ENCODE measurements around the gene DYSF. TPM values are rescaled to one million over a fixed set of nuclear protein-coding genes. Genes with fewer than 3 reads are reported as not detected.

The DYSF gene
- total RNA-seq, 1 experiment from 2014 or later: 17.2 TPM

DNA sequence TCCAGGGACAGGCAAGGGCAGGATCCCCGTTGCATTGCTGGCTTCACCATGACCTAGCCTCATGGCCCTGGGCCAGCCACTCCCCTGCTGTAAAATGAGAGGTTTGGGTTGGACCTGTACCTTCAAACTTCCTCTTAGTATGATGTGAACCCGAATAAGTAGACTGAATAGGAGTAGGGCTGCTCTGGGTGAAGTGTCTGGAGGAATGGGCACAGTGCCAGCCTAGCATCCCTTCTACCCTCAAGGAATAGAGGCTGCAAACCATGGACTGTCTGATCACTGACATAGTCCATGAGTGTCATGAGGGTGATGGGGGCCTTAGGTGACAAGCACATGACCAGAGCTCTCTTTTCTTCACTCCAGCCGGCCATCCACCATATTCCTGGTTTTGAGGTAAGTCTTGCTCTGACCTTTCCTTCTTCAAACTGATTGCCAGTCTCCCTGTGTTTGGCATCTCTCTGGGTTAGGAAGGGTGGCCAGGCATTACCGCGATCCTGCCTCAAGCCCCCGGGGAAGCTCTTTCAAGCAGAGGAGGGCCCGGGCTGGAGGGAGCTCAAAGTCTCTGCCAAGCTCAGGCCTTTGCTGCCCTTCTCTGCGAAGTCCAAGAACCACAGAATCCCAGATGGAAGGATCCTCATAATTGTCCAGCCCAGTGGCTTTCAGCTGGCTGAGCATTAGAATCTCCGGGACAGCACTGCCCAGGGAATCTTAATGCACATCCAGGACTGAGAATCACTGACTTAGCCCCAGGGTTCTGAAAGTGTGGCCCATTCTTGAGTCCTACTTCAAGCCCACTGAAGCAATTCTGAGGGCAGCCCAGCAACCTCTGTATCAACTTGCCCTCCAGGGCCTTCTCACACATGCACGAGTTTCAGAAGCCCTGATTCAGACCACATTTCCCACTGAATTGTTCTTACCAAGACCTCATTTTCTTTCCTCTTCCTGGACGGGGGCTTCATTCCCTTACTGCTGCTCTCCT lies 148.1 kb downstream of the DYSF start:
- no peak for DNase-seq (ENCODE audit: low read depth in 1 of 2, low spot score in 2 of 2)
- no peaks in the 10 kb centered on the region for H3K9me3 ChIP-seq (replicated peaks)
- no peak overlapping the region for H3K27ac ChIP-seq

GRCh38 chr2:71602115-71602495 lies 148.7 kb downstream of the DYSF start:
- Histone ChIP-seq H3K9me3 (replicated peaks) (no peaks in the 10 kb centered on the region), H3K4me3 (no peak overlapping the region), H3K27ac (no peak overlapping the region), H3K36me3 (peaks cover 5% of the 10 kb centered on the region; the same call in 1 of the 2 replicates), H3K4me1 (replicated peaks) (no peaks in the 10 kb centered on the region), H3K27me3 (replicated peaks) (no peaks in the 10 kb centered on the region)
- no peak for DNase-seq (ENCODE audit: low read depth in 1 of 2, low spot score in 2 of 2)

More for the DNA sequence above, 148.1 kb downstream of the DYSF start:
- no peaks in the 10 kb centered on the region for H3K27me3 ChIP-seq (replicated peaks)
- no peak overlapping the region for H3K4me3 ChIP-seq
- H3K4me1 ChIP-seq (replicated peaks): peaks cover 4% of the 10 kb centered on the region
- H3K36me3 ChIP-seq: peaks cover 5% of the 10 kb centered on the region; the same call in 1 of the 2 replicates

DNA sequence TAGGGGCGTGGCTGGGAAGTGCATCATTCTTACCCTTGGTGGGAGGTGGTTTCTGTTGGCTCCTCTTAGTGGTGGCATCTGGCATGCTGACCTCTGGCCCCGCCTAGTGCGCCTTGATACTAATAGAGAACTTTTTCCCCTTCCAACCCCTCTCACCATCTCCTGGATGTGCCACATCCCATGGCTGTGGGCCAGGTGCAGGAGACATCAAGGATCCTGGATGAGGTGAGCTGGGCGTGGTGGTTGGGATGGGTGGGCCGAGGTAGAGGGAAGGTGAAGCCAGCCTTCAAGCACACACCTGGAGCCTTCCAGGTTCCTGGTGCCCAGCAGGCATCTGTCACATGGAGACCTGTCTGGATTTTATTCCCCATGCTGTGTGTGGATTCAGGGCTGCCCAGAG lies 149.2 kb downstream of the DYSF start:
- Histone ChIP-seq H3K36me3 (peaks cover 4% of the 10 kb centered on the region; the same call in 1 of the 2 replicates), H3K9me3 (replicated peaks) (no peaks in the 10 kb centered on the region), H3K4me1 (replicated peaks) (no peaks in the 10 kb centered on the region), H3K27ac (no peak overlapping the region), H3K27me3 (replicated peaks) (no peaks in the 10 kb centered on the region), H3K4me3 (no peak overlapping the region)
- no peak for DNase-seq (ENCODE audit: low read depth in 1 of 2, low spot score in 2 of 2)

GRCh38 chr2:71603311-71603811 lies 150.0 kb downstream of the DYSF start:
- H3K4me1 ChIP-seq (replicated peaks): no peaks in the 10 kb centered on the region
- H3K27ac ChIP-seq: no peak overlapping the region
- DNase-seq (ENCODE audit: low read depth in 1 of 2, low spot score in 2 of 2): no peak
- no peaks in the 10 kb centered on the region; the same call in 1 of the 2 replicates for H3K36me3 ChIP-seq
- no peaks in the 10 kb centered on the region for H3K27me3 ChIP-seq (replicated peaks)
- no peaks in the 10 kb centered on the region for H3K9me3 ChIP-seq (replicated peaks)
- H3K4me3 ChIP-seq: no peak overlapping the region

GRCh38 chr2:71603851-71604725 lies 150.7 kb downstream of the DYSF start:
- peak in 1 of 2 experiments; percentile 26 for DNase-seq (ENCODE audit: low read depth in 1 of 2, low spot score in 2 of 2)

GRCh38 chr2:71604726-71605120 lies 151.4 kb downstream of the DYSF start:
- H3K4me1 ChIP-seq (replicated peaks): no peaks in the 10 kb centered on the region; the same call in 1 of the 2 replicates
- no peaks in the 10 kb centered on the region for H3K27me3 ChIP-seq (replicated peaks)
- H3K27ac ChIP-seq: no peak overlapping the region
- no peaks in the 10 kb centered on the region for H3K9me3 ChIP-seq (replicated peaks)
- DNase-seq (ENCODE audit: low read depth in 1 of 2, low spot score in 2 of 2): peak in 1 of 2 experiments; percentile 22
- H3K36me3 ChIP-seq: no peaks in the 10 kb centered on the region
- no peak overlapping the region for H3K4me3 ChIP-seq

More at GRCh38 chr2:71603851-71604725, 150.7 kb downstream of the DYSF start:
- Histone ChIP-seq H3K36me3 (no peaks in the 10 kb centered on the region), H3K9me3 (replicated peaks) (no peaks in the 10 kb centered on the region), H3K4me1 (replicated peaks) (no peaks in the 10 kb centered on the region; the same call in 1 of the 2 replicates), H3K27ac (no peak overlapping the region), H3K4me3 (no peak overlapping the region), H3K27me3 (replicated peaks) (no peaks in the 10 kb centered on the region)

DNA sequence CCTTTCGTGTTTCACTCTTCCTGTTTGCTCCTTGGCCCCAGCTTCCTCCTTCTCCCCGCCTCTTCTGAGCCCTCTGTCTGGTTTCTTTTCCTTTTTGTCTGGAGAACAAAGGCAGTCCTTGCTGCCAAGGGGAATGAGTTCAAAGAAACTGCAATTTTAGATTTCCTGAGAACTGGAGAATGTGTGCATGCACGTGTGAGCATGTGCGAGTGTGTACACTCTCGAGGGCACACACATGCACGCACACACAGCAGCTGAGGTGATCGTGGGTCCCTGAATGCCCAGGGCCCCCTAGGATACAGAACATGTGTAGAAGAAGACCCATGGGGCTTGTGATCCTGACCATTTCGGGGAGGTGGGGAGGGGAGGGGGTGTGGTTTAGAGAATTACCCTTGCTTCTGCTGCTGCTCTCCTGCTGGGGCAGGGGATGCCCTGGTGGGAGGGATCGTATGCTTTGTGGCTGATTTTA lies 151.8 kb downstream of the DYSF start:
- H3K36me3 ChIP-seq: no peaks in the 10 kb centered on the region
- no peaks in the 10 kb centered on the region for H3K9me3 ChIP-seq (replicated peaks)
- H3K27me3 ChIP-seq (replicated peaks): no peaks in the 10 kb centered on the region
- H3K4me1 ChIP-seq (replicated peaks): no peaks in the 10 kb centered on the region; the same call in 1 of the 2 replicates
- H3K27ac ChIP-seq: no peak overlapping the region
- H3K4me3 ChIP-seq: no peak overlapping the region
- DNase-seq (ENCODE audit: low read depth in 1 of 2, low spot score in 2 of 2): peak in 1 of 2 experiments; percentile 30

GRCh38 chr2:71605781-71606241 lies 152.4 kb downstream of the DYSF start:
- Histone ChIP-seq H3K4me3 (no peak overlapping the region), H3K9me3 (replicated peaks) (no peaks in the 10 kb centered on the region), H3K4me1 (replicated peaks) (no peaks in the 10 kb centered on the region; the same call in 1 of the 2 replicates), H3K27me3 (replicated peaks) (no peaks in the 10 kb centered on the region), H3K27ac (no peak overlapping the region), H3K36me3 (no peaks in the 10 kb centered on the region; the same call in 1 of the 2 replicates)
- DNase-seq (ENCODE audit: low read depth in 1 of 2, low spot score in 2 of 2): peak in 1 of 2 experiments; percentile 28

DNA sequence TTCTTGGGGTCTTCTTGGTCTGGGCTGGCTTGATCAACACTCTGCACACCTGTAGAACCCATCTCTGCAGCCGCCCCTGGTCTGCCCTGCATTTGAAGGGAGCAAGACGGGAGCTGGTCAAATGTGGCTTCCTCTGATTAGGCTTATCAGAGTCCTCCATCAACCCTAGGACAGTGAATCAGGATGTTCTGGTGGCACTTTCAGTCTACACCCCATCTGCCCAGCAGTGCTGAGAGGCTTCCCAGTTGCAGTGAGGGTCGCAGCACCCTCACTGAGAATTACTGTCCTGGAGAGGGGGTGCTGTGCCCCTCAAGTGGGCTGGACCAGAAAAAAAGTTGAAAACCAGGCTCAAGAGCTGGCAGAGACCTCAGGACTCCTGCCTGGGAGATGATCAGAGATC lies 152.9 kb downstream of the DYSF start:
- H3K9me3 ChIP-seq (replicated peaks): no peaks in the 10 kb centered on the region
- H3K4me3 ChIP-seq: no peak overlapping the region
- peaks cover 3% of the 10 kb centered on the region; the same call in 1 of the 2 replicates for H3K36me3 ChIP-seq
- H3K4me1 ChIP-seq (replicated peaks): no peaks in the 10 kb centered on the region; the same call in 1 of the 2 replicates
- peak in 1 of 2 experiments; percentile 29 for DNase-seq (ENCODE audit: low read depth in 1 of 2, low spot score in 2 of 2)
- no peaks in the 10 kb centered on the region for H3K27me3 ChIP-seq (replicated peaks)
- H3K27ac ChIP-seq: no peak overlapping the region

DNA sequence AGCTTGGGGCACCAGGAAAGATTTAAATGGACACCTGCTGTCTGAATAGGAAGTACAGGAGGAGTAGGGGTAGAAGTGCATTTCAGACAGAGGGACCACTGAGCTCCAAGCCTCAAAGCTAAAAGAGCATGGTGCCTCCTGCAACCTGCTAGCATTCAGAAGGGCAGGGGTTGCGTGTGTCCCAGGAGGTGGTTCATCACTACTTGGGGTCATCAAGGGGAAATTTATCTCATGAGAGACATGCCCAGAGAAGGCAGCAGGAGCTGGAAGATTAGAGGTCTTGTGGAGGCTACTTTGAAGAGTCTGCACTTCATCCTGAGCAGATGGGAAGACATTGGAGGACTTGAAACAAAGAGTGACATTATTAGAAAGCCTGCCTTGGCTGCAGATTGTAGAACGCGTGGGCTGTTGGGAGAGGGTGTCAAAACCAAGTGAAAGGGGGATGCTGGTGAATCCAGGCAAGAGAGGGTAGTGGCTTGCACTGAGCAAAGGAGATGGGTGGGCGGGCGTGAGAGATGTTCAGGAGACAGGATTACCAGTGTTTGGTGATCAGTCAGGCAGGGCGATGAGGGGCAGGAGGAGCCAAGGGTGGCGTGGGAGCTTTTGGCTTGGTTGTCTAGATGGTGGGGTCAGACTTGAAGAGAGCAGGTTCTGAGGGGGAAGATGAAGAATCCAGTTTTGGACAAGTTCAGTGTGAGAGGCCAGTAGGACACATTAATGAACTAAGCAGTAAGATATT lies 154.0 kb downstream of the DYSF start:
- peak in 1 of 2 experiments; percentile 30 for DNase-seq (ENCODE audit: low read depth in 1 of 2, low spot score in 2 of 2)
- Histone ChIP-seq H3K9me3 (replicated peaks) (no peaks in the 10 kb centered on the region), H3K4me3 (no peak overlapping the region), H3K27me3 (replicated peaks) (no peaks in the 10 kb centered on the region), H3K4me1 (replicated peaks) (no peaks in the 10 kb centered on the region; the same call in 1 of the 2 replicates), H3K36me3 (peaks cover 5% of the 10 kb centered on the region; the same call in 1 of the 2 replicates), H3K27ac (no peak overlapping the region)

- peaks cover 5% of the 10 kb centered on the region; the same call in 1 of the 2 replicates for H3K36me3 ChIP-seq
- H3K9me3 ChIP-seq (replicated peaks): no peaks in the 10 kb centered on the region
- H3K4me1 ChIP-seq (replicated peaks): no peaks in the 10 kb centered on the region; the same call in 1 of the 2 replicates
- no peak overlapping the region for H3K27ac ChIP-seq
- peak in 1 of 2 experiments; percentile 34 for DNase-seq (ENCODE audit: low read depth in 1 of 2, low spot score in 2 of 2)
- no peaks in the 10 kb centered on the region for H3K27me3 ChIP-seq (replicated peaks)
- H3K4me3 ChIP-seq: no peak overlapping the region
Observed at GRCh38 chr2:71608034-71608433, 154.7 kb downstream of the DYSF start.

DNA sequence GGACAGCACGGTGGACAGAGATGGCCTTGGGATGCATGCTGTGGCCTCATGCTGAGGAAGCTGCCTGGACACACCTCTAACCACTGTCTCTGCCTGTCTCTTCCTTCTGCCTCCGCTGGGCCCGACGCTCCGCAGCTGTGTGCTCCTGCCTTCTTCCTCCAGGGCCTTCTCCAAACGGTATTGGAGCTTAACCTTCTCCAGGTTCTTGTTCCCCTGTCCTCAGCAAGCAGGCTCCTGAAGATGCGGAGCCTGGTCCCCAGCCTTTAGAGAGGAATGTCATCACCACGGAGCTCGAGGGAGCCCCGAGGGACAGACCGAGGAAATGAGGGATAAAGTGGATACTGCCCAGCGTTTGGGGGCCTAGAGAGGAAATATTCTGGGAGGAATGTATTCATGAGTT lies 155.1 kb downstream of the DYSF start:
- no peaks in the 10 kb centered on the region for H3K27me3 ChIP-seq (replicated peaks)
- no peak overlapping the region for H3K27ac ChIP-seq
- H3K36me3 ChIP-seq: peaks cover 5% of the 10 kb centered on the region; the same call in 1 of the 2 replicates
- no peaks in the 10 kb centered on the region for H3K9me3 ChIP-seq (replicated peaks)
- DNase-seq (ENCODE audit: low read depth in 1 of 2, low spot score in 2 of 2): no peak
- no peaks in the 10 kb centered on the region; the same call in 1 of the 2 replicates for H3K4me1 ChIP-seq (replicated peaks)
- no peak overlapping the region for H3K4me3 ChIP-seq
